A549 (cell line): ENCODE results near the gene LMF2. TPM values are rescaled to one million over a fixed set of nuclear protein-coding genes. Genes with fewer than 3 reads are reported as not detected.

ENCODE experiments used
- ATAC-seq, 2 experiments: fragments of 200-7000 bp in 1 of 2; fragments of >200 bp in 1 of 2; cut with Nextera tagmentation in 1 of 2; cut with Tn5 transposase in 1 of 2; 3 replicates each; pipeline versions ENCODE4 v1.8.0 to v1.9.1; 2018 to 2020; ENCODE audit warnings: mild to moderate bottlenecking in 1 of 2, moderate library complexity in 1 of 2
- CTCF ChIA-PET: fragments of 300-600 bp; sonication (Branson Sonifier 250); formaldehyde crosslinking; extraction: SDS; loops from one replicate; lab custom pipeline; 2021; ENCODE audit warnings: antibody characterized with exemption, inconsistent platforms; lab: Yijun Ruan, JAX
- POLR2A ChIA-PET: fragments of 350-600 bp; formaldehyde crosslinking; extraction: SDS; loops from one replicate; lab custom pipeline; 2021; ENCODE audit warnings: antibody characterized with exemption, inconsistent platforms; lab: Yijun Ruan, JAX
- DNase-seq, 2 experiments: peaks; one replicate each; pipeline versions ENCODE4 v3.0.0 to v3.0.0-alpha.2; 2011 to 2016; ENCODE audit warnings: low read depth in 1 of 2, low spot score in 1 of 2
- FAIRE-seq: peaks from 2 replicates; lab custom pipeline; 2011; peaks lifted over from hg19 to GRCh38; lab: Jason Lieb, UNC
- H3K27ac ChIP-seq, 2 experiments: fragments of >200 bp; sonication (Bioruptor Twin); formaldehyde crosslinking; 3 replicates each; pipeline ENCODE4 v1.5.1; 2016 to 2017
- H3K4me1 ChIP-seq: fragments of >200 bp; sonication (Bioruptor Twin); formaldehyde crosslinking; 3 replicates; pipeline ENCODE4 v1.6.1; 2016
- H3K4me2 ChIP-seq: fragments of >200 bp; sonication (Bioruptor Twin); formaldehyde crosslinking; 3 replicates; pipeline ENCODE4 v1.6.1; 2016
- H3K4me3 ChIP-seq: fragments of >200 bp; sonication (Bioruptor Twin); formaldehyde crosslinking; 3 replicates; pipeline ENCODE4 v1.5.1; 2016
- H3K9me3 ChIP-seq: fragments of >200 bp; sonication (Bioruptor Twin); formaldehyde crosslinking; 3 replicates; pipeline ENCODE4 v1.6.1; 2016
- BCL3 ChIP-seq: fragments of >200 bp; sonication (Bioruptor Twin); formaldehyde crosslinking; IDR thresholded peaks from 3 replicates; pipeline ENCODE4 v1.6.1; 2016
- BHLHE40 ChIP-seq: IDR thresholded peaks from 2 replicates; pipeline ENCODE4 v1.6.1; 2012; ENCODE audit warnings: low read depth, low read length, inconsistent platforms
- CBX8 ChIP-seq: fragments of 200-600 bp; sonication (generic); IDR thresholded peaks from 2 replicates; pipeline ENCODE4 v1.6.1; 2016
- CEBPB ChIP-seq, 2 experiments: fragments of >200 bp in 1 of 2; sonication (Bioruptor Twin) in 1 of 2; formaldehyde crosslinking in 1 of 2; IDR thresholded peaks; 2 replicates each; pipeline ENCODE4 v1.6.1; 2012 to 2016
- E2F6 ChIP-seq: IDR thresholded peaks from 2 replicates; pipeline ENCODE4 v1.6.1; 2012; ENCODE audit warnings: low read depth, borderline replicate concordance
- ESRRA ChIP-seq: fragments of 150-350 bp; IDR thresholded peaks from 2 replicates; pipeline ENCODE4 v1.6.1; 2014; ENCODE audit warnings: mild to moderate bottlenecking, low read length, borderline replicate concordance
- FOSB ChIP-seq: fragments of 250-450 bp; sonication (Bioruptor Pico); IDR thresholded peaks from 2 replicates; pipeline ENCODE4 v1.5.0; 2020; ENCODE audit warnings: mild to moderate bottlenecking, moderate library complexity
- FOSL2 ChIP-seq, 2 experiments: fragments of 450-650 bp in 1 of 2; fragments of >200 bp in 1 of 2; sonication (Bioruptor Twin) in 1 of 2; formaldehyde crosslinking; IDR thresholded peaks; 2 replicates each; pipeline versions ENCODE4 v1.5.0 to v1.6.1; 2016 to 2020; ENCODE audit warnings: mild to moderate bottlenecking in 1 of 2, moderate library complexity in 1 of 2
- GATA3 ChIP-seq: IDR thresholded peaks from 2 replicates; pipeline ENCODE4 v1.6.1; 2012; ENCODE audit warnings: borderline replicate concordance
- HOXB5 ChIP-seq: fragments of 250-450 bp; sonication (Bioruptor Pico); IDR thresholded peaks from 2 replicates; pipeline ENCODE4 v1.5.0; 2020; ENCODE audit warnings: mild to moderate bottlenecking, moderate library complexity
- JUN ChIP-seq, 2 experiments: fragments of >200 bp; sonication (Bioruptor Twin); formaldehyde crosslinking; IDR thresholded peaks; 2 replicates in 1 of 2; 3 replicates in 1 of 2; pipeline ENCODE4 v1.6.1; 2016 to 2017
- JUNB ChIP-seq: fragments of >200 bp; sonication (Bioruptor Twin); formaldehyde crosslinking; IDR thresholded peaks from 2 replicates; pipeline ENCODE4 v1.6.1; 2016
- KDM1A ChIP-seq: fragments of 200-600 bp; sonication (generic); IDR thresholded peaks from 2 replicates; pipeline ENCODE4 v1.6.1; 2016; ENCODE audit warnings: low read depth, mild to moderate bottlenecking
- MAX ChIP-seq: IDR thresholded peaks from 2 replicates; pipeline ENCODE4 v1.6.1; 2012
- NFE2L2 ChIP-seq: fragments of 150-350 bp; conservative IDR thresholded peaks from 2 replicates; pipeline ENCODE4 v1.6.1; 2014; ENCODE audit warnings: low read length
- NPAS2 ChIP-seq: fragments of 250-450 bp; sonication (Bioruptor Pico); IDR thresholded peaks from 2 replicates; pipeline ENCODE4 v1.8.0; 2022; ENCODE audit warnings: mild to moderate bottlenecking, moderate library complexity, borderline replicate concordance
- NR3C1 ChIP-seq: fragments of >200 bp; sonication (Bioruptor Twin); formaldehyde crosslinking; IDR thresholded peaks from 3 replicates; pipeline ENCODE4 v1.6.1; 2017
- PHF8 ChIP-seq: fragments of 200-600 bp; sonication (generic); IDR thresholded peaks from 2 replicates; pipeline ENCODE4 v1.6.1; 2016; ENCODE audit warnings: low read depth, mild to moderate bottlenecking, antibody characterized with exemption, moderate library complexity, borderline replicate concordance
- POLR2A ChIP-seq: IDR thresholded peaks from 2 replicates; pipeline ENCODE4 v1.6.1; 2012; ENCODE audit warnings: mild to moderate bottlenecking, low read length
- POLR2AphosphoS2 ChIP-seq: conservative IDR thresholded peaks from 2 replicates; pipeline ENCODE4 v1.6.1; 2012; ENCODE audit warnings: low read length, improper control_type of control experiment, inconsistent platforms
- RARB ChIP-seq: fragments of 250-450 bp; sonication (Bioruptor Pico); IDR thresholded peaks from 2 replicates; pipeline ENCODE4 v1.8.0; 2021; ENCODE audit warnings: mild to moderate bottlenecking, moderate library complexity
- RCOR1 ChIP-seq: fragments of 150-350 bp; IDR thresholded peaks from 2 replicates; pipeline ENCODE4 v1.6.1; 2014; ENCODE audit warnings: antibody characterized with exemption, low read length, low read depth
- RFX5 ChIP-seq: fragments of 450-650 bp; IDR thresholded peaks from 2 replicates; pipeline ENCODE4 v1.7.1; 2014; ENCODE audit warnings: antibody characterized with exemption, mild to moderate bottlenecking, moderate library complexity
- RNF2 ChIP-seq: fragments of 200-600 bp; sonication (generic); IDR thresholded peaks from 2 replicates; pipeline ENCODE4 v1.6.1; 2016; ENCODE audit warnings: low read depth, mild to moderate bottlenecking, antibody characterized with exemption, moderate library complexity, borderline replicate concordance
- TFCP2L1 ChIP-seq: fragments of 250-450 bp; sonication (Bioruptor Pico); IDR thresholded peaks from 2 replicates; pipeline ENCODE4 v1.5.0; 2021; ENCODE audit warnings: mild to moderate bottlenecking
- TP53 ChIP-seq: fragments of 250-450 bp; sonication (Bioruptor Pico); IDR thresholded peaks from 2 replicates; pipeline ENCODE4 v1.5.0; 2021; ENCODE audit warnings: mild to moderate bottlenecking, moderate library complexity
- WGBS: methylation state at CpG from one replicate; pipeline ENCODE4 v1.1.6; 2017; ENCODE audit errors: missing lambda C conversion rate; 5-methylcytosine and 5-hydroxymethylcytosine counted together
- polyA plus RNA-seq, 4 experiments: library from polyadenylated mRNA; depleted of rRNA in 3 of 4; stranded (reverse); fragments of >200 nt; fragmentation: RNase III in 1 of 4; extraction: RNeasy Plus Mini Kit Qiagen cat#74134 plus additional on column Dnase treatment in 1 of 4; gene quantifications; 2 replicates in 3 of 4; 3 replicates in 1 of 4; pipeline ENCODE4 v1.2.3, GENCODE V29; 2011 to 2017
- TF ChIP-seq, protein P1 (sequence below): fragments of 250-450 bp; sonication (Bioruptor Pico); IDR thresholded peaks from 2 replicates; pipeline ENCODE4 v1.5.0; 2020; ENCODE audit warnings: low read depth, mild to moderate bottlenecking, moderate library complexity

LMF2 gene
- polyA plus RNA-seq, 2 of the 4 experiments (the other 2 are of a cell fraction), result 13.0 to 32.5 TPM

GRCh38 chr22:50530580-50530876, 23.0 kb upstream of the LMF2 start:
- Histone ChIP-seq H3K27ac (peak overlapping the region; percentile 95 to 98), H3K4me2 (peak overlapping the region; percentile 92), H3K9me3 (no peaks in the 10 kb centered on the region), H3K4me1 (peaks cover 29% of the 10 kb centered on the region), H3K4me3 (peak overlapping the region; percentile 64)
- FAIRE-seq (no peak), DNase-seq (peak in 1 of 2 experiments; percentile 71), ATAC-seq (peak in 1 of 2 experiments; percentile 0; a peak in 2 of 6 replicates)
- ChIA-PET CTCF (no interaction called here), POLR2A (interaction anchor here (0.7 kb wide), 1 partner anchor 9 kb away, joined by 5 read pairs; no protein-coding TSS in a partner anchor)
- TF ChIP-seq BCL3 (no peak), NFE2L2 (no peak), GATA3 (peak; percentile 23; the same call in 1 of the 2 replicates), FOSB (CRISPR knock-in tag) (no peak), JUN (IDR thresholded peaks at IDR 0.05) (0 out of 5 replicates have a peak, but pooled peaks of 1 of the 2 experiments have one; percentile 3), HOXB5 (CRISPR knock-in tag) (0 out of 2 replicates have a peak, but pooled peaks have one; percentile 14), RARB (CRISPR knock-in tag) (no peak), TFCP2L1 (CRISPR knock-in tag) (no peak), POLR2AphosphoS2 (no peak), FOSL2 (IDR thresholded peaks at IDR 0.05) (no peak), FOSL2 (CRISPR knock-in tag; IDR thresholded peaks at IDR 0.05) (no peak), NR3C1 (no peak), E2F6 (peak; percentile 21; the same call in 1 of the 2 replicates)
- no CpG with 5 or more reads among the region's 21 CpGs for WGBS

DNA sequence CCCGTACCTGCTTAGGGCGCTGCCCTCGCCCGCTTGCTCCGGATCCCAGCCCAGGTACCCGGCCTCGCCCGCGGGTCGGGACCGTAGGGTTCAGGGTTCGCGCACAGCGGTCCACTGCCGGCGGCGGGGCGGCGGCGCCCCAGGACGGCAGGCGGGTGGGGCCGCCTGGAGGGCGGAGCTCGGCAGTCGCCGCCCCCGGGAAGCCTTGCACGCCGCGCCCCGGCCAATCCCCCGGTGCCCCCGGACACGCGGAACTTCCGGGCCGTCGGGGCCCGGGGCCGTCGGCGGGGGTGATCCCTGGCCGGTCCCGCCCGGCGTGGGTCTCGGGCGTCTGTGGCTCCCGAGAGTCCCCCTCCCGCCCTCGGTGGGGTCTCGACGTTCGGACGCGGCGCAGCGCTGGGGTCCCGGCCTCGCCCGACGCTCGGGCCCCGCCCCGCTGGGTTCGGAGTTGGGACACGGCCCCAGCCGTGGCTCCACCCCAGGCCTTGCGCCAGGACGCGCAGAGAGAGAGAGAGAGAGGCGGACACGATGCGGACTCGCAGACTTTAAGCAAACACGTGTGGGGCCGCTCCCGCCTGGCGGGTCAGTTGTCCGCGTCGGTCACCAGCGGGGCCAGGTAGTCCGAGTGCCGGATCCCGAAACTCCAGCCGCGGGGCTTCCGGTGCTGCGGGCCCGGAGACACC, 22.5 kb upstream of the LMF2 start, which contains the start of gene TYMP:
Gene TYMP (minus strand): TSS at position 116 of the 683 bp plus-strand sequence. CDS start 303 bp downstream, outside the sequence.
- H3K4me2 ChIP-seq, result peak within 1 kb of the TSS; percentile 92
- H3K9me3 ChIP-seq, result no peaks in the 10 kb centered on the region
- POLR2A ChIA-PET, result interaction anchor here (1.0 kb wide), 3 partner anchors 20 to 52 kb away, joined by 3 to 4 read pairs (median 3); partner anchors contain the start of genes CHKB, LMF2 and NCAPH2
- peak; percentile 20 to 38; a peak in 5 of 6 replicates for ATAC-seq
- peak within 1 kb of the TSS; percentile 95 to 98 for H3K27ac ChIP-seq
- WGBS, result no CpG with 5 or more reads among the region's 92 CpGs
- CTCF ChIA-PET, result interaction anchor here (2.0 to 3.0 kb wide), 2 partner anchors 33 to 90 kb away, joined by 4 to 19 read pairs; partner anchors contain the start of gene SYCE3
- peaks cover 29% of the 10 kb centered on the region for H3K4me1 ChIP-seq
- peak; percentile 54 to 89 for DNase-seq
- TF ChIP-seq ESRRA, result no peak
- no peak for TF ChIP-seq BHLHE40
- TF ChIP-seq PHF8, result no peak
- TF ChIP-seq BCL3, result peak; percentile 72; the same call in 2 of the 3 replicates
- TF ChIP-seq JUN (IDR thresholded peaks at IDR 0.05), result peak in 1 of 2 experiments; percentile 73; a peak in 4 of 5 replicates
- TF ChIP-seq NPAS2 (CRISPR knock-in tag), result peak; percentile 78; the same call in 1 of the 2 replicates
- peak; percentile 92 for TF ChIP-seq MAX
- no peak for TF ChIP-seq RARB (CRISPR knock-in tag)
- no peak for TF ChIP-seq RFX5
- no peak for TF ChIP-seq KDM1A
- TF ChIP-seq RCOR1, result no peak
- TF ChIP-seq TP53 (CRISPR knock-in tag), result no peak
- TF ChIP-seq, protein P1, sequence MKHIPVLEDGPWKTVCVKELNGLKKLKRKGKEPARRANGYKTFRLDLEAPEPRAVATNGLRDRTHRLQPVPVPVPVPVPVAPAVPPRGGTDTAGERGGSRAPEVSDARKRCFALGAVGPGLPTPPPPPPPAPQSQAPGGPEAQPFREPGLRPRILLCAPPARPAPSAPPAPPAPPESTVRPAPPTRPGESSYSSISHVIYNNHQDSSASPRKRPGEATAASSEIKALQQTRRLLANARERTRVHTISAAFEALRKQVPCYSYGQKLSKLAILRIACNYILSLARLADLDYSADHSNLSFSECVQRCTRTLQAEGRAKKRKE (CRISPR knock-in tag), result no peak
- TF ChIP-seq CBX8, result no peak
- no peak for TF ChIP-seq RNF2
- TF ChIP-seq E2F6, result peak; percentile 76
- peak in 1 of 2 experiments; percentile 20; a peak in 1 of 4 replicates for TF ChIP-seq CEBPB (IDR thresholded peaks at IDR 0.05)
- peak; percentile 42 for TF ChIP-seq POLR2A
- TF ChIP-seq JUNB, result no peak
- TF ChIP-seq, all 56 proteins: peak for 7
- H3K4me3 ChIP-seq, result peak within 1 kb of the TSS; percentile 64
- FAIRE-seq, result no peak
